H9 (cell line): ENCODE data around the gene PTN. TPM values are rescaled to one million over a fixed set of nuclear protein-coding genes. Genes with fewer than 3 reads are reported as not detected.

ENCODE experiments used
- DNase-seq: peaks from one replicate; pipeline ENCODE4 v3.0.0-alpha.2; 2017
- H2AFZ ChIP-seq: one replicate; pipeline ENCODE4 v1.6.1; 2013; ENCODE audit warnings: mild to moderate bottlenecking, low read length, control low read depth, moderate library complexity
- H2AK5ac ChIP-seq: 2 replicates; pipeline ENCODE4 v1.6.1; 2013; ENCODE audit warnings: low read length, control low read depth, mixed read lengths; ENCODE audit not compliant: insufficient read length
- H2BK120ac ChIP-seq: one replicate; pipeline ENCODE4 v1.6.1; 2013; ENCODE audit warnings: low read depth, mild to moderate bottlenecking, low read length, control low read depth, inconsistent platforms; ENCODE audit not compliant: poor library complexity, severe bottlenecking
- H2BK12ac ChIP-seq: 2 replicates; pipeline ENCODE4 v1.6.1; 2013; ENCODE audit warnings: low read length, control low read depth, mixed read lengths, low read depth; ENCODE audit not compliant: insufficient read length
- H2BK15ac ChIP-seq: 2 replicates; pipeline ENCODE4 v1.6.1; 2013; ENCODE audit warnings: low read depth, low read length, control low read depth
- H2BK20ac ChIP-seq: one replicate; pipeline ENCODE4 v1.6.1; 2013; ENCODE audit warnings: low read depth, mild to moderate bottlenecking, low read length, control low read depth, inconsistent platforms; ENCODE audit not compliant: poor library complexity, severe bottlenecking
- H2BK5ac ChIP-seq: 2 replicates; pipeline ENCODE4 v1.6.1; 2013; ENCODE audit warnings: low read length, control low read depth, mixed read lengths; ENCODE audit not compliant: insufficient read length
- H3K14ac ChIP-seq: 2 replicates; pipeline ENCODE4 v1.6.1; 2013; ENCODE audit warnings: low read length, control low read depth; ENCODE audit not compliant: insufficient read depth
- H3K18ac ChIP-seq: 2 replicates; pipeline ENCODE4 v1.6.1; 2013; ENCODE audit warnings: low read depth, mild to moderate bottlenecking, mixed read lengths, low read length, control low read depth; ENCODE audit not compliant: insufficient read length
- H3K23ac ChIP-seq: 2 replicates; pipeline ENCODE4 v1.6.1; 2013; ENCODE audit warnings: low read length, control low read depth, mixed read lengths, low read depth; ENCODE audit not compliant: insufficient read length
- H3K23me2 ChIP-seq: 2 replicates; pipeline ENCODE4 v1.6.1; 2013; ENCODE audit warnings: low read depth, mild to moderate bottlenecking, mixed read lengths, low read length, control low read depth; ENCODE audit not compliant: insufficient read length, poor library complexity, severe bottlenecking
- H3K27ac ChIP-seq: 2 replicates; pipeline ENCODE4 v1.5.1; 2013; ENCODE audit warnings: low read length, control low read depth, mixed read lengths, low read depth; ENCODE audit not compliant: insufficient read length
- H3K27me3 ChIP-seq: 2 replicates; pipeline ENCODE4 v1.6.1; 2013; ENCODE audit warnings: low read length, control low read depth, inconsistent platforms; ENCODE audit not compliant: insufficient read depth
- H3K4ac ChIP-seq: 2 replicates; pipeline ENCODE4 v1.6.1; 2013; ENCODE audit warnings: low read depth, mild to moderate bottlenecking, control low read depth, inconsistent platforms, low read length, moderate library complexity
- H3K4me1 ChIP-seq: 2 replicates; pipeline ENCODE4 v1.6.1; 2013; ENCODE audit warnings: low read length, control low read depth, inconsistent platforms; ENCODE audit not compliant: insufficient read depth
- H3K4me2 ChIP-seq: 2 replicates; pipeline ENCODE4 v1.6.1; 2013; ENCODE audit warnings: low read length, control low read depth, mixed read lengths; ENCODE audit not compliant: insufficient read length, insufficient read depth
- H3K56ac ChIP-seq: 2 replicates; pipeline ENCODE4 v1.6.1; 2013; ENCODE audit warnings: low read depth, mild to moderate bottlenecking, mixed read lengths, low read length, control low read depth; ENCODE audit not compliant: insufficient read length
- H3K79me1 ChIP-seq: 2 replicates; pipeline ENCODE4 v1.6.1; 2013; ENCODE audit warnings: low read depth, mild to moderate bottlenecking, moderate library complexity, low read length, control low read depth, inconsistent platforms; ENCODE audit not compliant: insufficient read depth, poor library complexity, severe bottlenecking
- H3K79me2 ChIP-seq: 2 replicates; pipeline ENCODE4 v1.6.1; 2013; ENCODE audit warnings: low read length, control low read depth, inconsistent platforms; ENCODE audit not compliant: insufficient read depth
- H3K9ac ChIP-seq: 2 replicates; pipeline ENCODE4 v1.6.1; 2013; ENCODE audit warnings: low read length, control low read depth, mixed read lengths; ENCODE audit not compliant: insufficient read length; ENCODE audit errors: extremely low read depth
- H3K9me3 ChIP-seq: one replicate; pipeline ENCODE4 v1.6.1; 2013; ENCODE audit warnings: low read depth, low read length, inconsistent platforms; ENCODE audit not compliant: control insufficient read depth
- H3T11ph ChIP-seq: one replicate; pipeline ENCODE4 v1.6.1; 2013; ENCODE audit warnings: mild to moderate bottlenecking, low read length, control low read depth, inconsistent platforms
- H4K20me1 ChIP-seq: one replicate; pipeline ENCODE4 v1.6.1; 2013; ENCODE audit not compliant: control insufficient read depth, insufficient read length, insufficient read depth
- H4K5ac ChIP-seq: 2 replicates; pipeline ENCODE4 v1.6.1; 2013; ENCODE audit warnings: low read depth, mild to moderate bottlenecking, mixed read lengths, low read length, control low read depth; ENCODE audit not compliant: insufficient read length
- H4K8ac ChIP-seq: replicated peaks from 2 replicates; pipeline ENCODE4 v1.6.1; 2013; ENCODE audit warnings: low read length, control low read depth, mixed read lengths, low read depth; ENCODE audit not compliant: insufficient read length
- H4K91ac ChIP-seq: 2 replicates; pipeline ENCODE4 v1.6.1; 2013; ENCODE audit warnings: low read depth, mild to moderate bottlenecking, moderate library complexity, mixed read lengths, low read length, control low read depth; ENCODE audit not compliant: insufficient read length
- H3K27ac Mint-ChIP-seq, 3 experiments: 2 replicates in 2 of 3; 3 replicates in 1 of 3; pipeline ENCODE4 v1.8.0; 2020 to 2021; ENCODE audit warnings: mixed read lengths in 3 of 3, mild to moderate bottlenecking in 1 of 3, moderate library complexity in 1 of 3
- H3K27me3 Mint-ChIP-seq: 2 replicates; pipeline ENCODE4 v1.8.0; 2021; ENCODE audit warnings: low read depth, mild to moderate bottlenecking, moderate library complexity, mixed read lengths
- H3K36me3 Mint-ChIP-seq, 3 experiments: 2 replicates in 2 of 3; 3 replicates in 1 of 3; pipeline ENCODE4 v1.8.0; 2020 to 2021; ENCODE audit warnings: low read depth in 3 of 3, mixed read lengths in 3 of 3; ENCODE audit not compliant: insufficient read depth in 1 of 3
- H3K4me1 Mint-ChIP-seq, 2 experiments: 2 replicates each; pipeline ENCODE4 v1.8.0; 2020; ENCODE audit warnings: mixed read lengths in 2 of 2
- H3K4me3 Mint-ChIP-seq, 2 experiments: 2 replicates in 1 of 2; 3 replicates in 1 of 2; pipeline ENCODE4 v1.8.0; 2020 to 2021; ENCODE audit warnings: mild to moderate bottlenecking in 2 of 2, mixed read lengths in 2 of 2, moderate library complexity in 1 of 2
- H3K9me3 Mint-ChIP-seq, 2 experiments: 2 replicates in 1 of 2; 3 replicates in 1 of 2; pipeline ENCODE4 v1.8.0; 2020; ENCODE audit warnings: mild to moderate bottlenecking in 2 of 2, mixed read lengths in 2 of 2, moderate library complexity in 1 of 2
- WGBS: extraction: QIAGEN DNeasy Blood & Tissue Kit; methylation state at CpG from one replicate; pipeline ENCODE4 v1.1.7; 2013; ENCODE audit warnings: missing lambda C conversion rate, low lambda C conversion rate, mixed read lengths; ENCODE audit not compliant: insufficient read length; ENCODE audit errors: extremely low coverage; 5-methylcytosine and 5-hydroxymethylcytosine counted together
- total RNA-seq: library from RNA; stranded (reverse); gene quantifications from 2 replicates; pipeline ENCODE4 v1.2.1, GENCODE V29; 2021
- TF ChIP-seq, protein P1 (sequence below): fragments of 200-600 bp; sonication (generic); conservative IDR thresholded peaks from 3 replicates; pipeline ENCODE4 v1.8.0; 2021; ENCODE audit warnings: antibody characterized with exemption, mild to moderate bottlenecking

PTN gene
- total RNA-seq, 1 experiment from 2014 or later = 16.5 TPM

DNA sequence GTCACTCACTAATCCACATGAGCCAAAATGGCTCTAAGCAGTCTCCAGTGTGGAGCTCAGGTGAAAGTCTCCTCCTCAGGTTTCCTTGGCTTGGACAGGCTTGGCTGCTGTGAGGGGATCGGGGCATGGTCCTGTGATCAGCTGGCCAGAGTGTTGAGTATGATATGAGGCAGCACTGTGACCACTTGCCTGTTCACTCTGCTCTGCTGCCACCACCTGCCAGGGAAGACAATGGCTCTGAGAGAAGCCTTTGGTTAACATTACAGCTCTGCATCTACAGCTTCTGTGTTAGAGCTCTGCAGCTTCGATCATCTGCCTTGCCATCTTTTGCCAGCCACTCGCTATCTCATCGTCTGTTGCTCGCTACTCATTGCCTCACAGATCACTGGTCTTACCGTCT lies 20.1 kb upstream of the PTN start:
- H3K23ac ChIP-seq = no peak overlapping the region

More for the DNA sequence above, 20.1 kb upstream of the PTN start:
- Histone ChIP-seq H4K20me1 (no peaks in the 10 kb centered on the region), H3K23me2 (no peaks in the 10 kb centered on the region), H3K56ac (no peak overlapping the region), H2AK5ac (no peak overlapping the region), H3K9ac (no peak overlapping the region), H3K27ac (no peak overlapping the region), H2BK20ac (no peak overlapping the region), H4K91ac (no peak overlapping the region), H3K9me3 (peaks cover 35% of the 10 kb centered on the region), H3K79me2 (no peaks in the 10 kb centered on the region), H2BK5ac (no peak overlapping the region), H3K4me1 (no peaks in the 10 kb centered on the region), H2BK12ac (no peak overlapping the region), H4K8ac (no peak overlapping the region), H3K79me1 (no peaks in the 10 kb centered on the region), H2BK120ac (no peak overlapping the region), H3K27me3 (no peaks in the 10 kb centered on the region), H3T11ph (no peak overlapping the region), H2AFZ (no peak overlapping the region), H3K4ac (no peak overlapping the region), H4K5ac (no peak overlapping the region), H3K14ac (no peak overlapping the region), H2BK15ac (no peak overlapping the region), H3K4me2 (no peak overlapping the region), H3K18ac (no peak overlapping the region)
- H3K27ac Mint-ChIP-seq = no peak overlapping the region
- no peak overlapping the region for H3K4me3 Mint-ChIP-seq
- peaks cover 32 to 73% (median 45%) of the 10 kb centered on the region in 3 experiments for H3K36me3 Mint-ChIP-seq
- H3K9me3 Mint-ChIP-seq = peaks cover 58 to 76% of the 10 kb centered on the region in 2 experiments
- H3K4me1 Mint-ChIP-seq = no peaks in the 10 kb centered on the region
- TF ChIP-seq, protein P1, sequence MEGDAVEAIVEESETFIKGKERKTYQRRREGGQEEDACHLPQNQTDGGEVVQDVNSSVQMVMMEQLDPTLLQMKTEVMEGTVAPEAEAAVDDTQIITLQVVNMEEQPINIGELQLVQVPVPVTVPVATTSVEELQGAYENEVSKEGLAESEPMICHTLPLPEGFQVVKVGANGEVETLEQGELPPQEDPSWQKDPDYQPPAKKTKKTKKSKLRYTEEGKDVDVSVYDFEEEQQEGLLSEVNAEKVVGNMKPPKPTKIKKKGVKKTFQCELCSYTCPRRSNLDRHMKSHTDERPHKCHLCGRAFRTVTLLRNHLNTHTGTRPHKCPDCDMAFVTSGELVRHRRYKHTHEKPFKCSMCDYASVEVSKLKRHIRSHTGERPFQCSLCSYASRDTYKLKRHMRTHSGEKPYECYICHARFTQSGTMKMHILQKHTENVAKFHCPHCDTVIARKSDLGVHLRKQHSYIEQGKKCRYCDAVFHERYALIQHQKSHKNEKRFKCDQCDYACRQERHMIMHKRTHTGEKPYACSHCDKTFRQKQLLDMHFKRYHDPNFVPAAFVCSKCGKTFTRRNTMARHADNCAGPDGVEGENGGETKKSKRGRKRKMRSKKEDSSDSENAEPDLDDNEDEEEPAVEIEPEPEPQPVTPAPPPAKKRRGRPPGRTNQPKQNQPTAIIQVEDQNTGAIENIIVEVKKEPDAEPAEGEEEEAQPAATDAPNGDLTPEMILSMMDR = no peak
- no peaks in the 10 kb centered on the region; the same call in 1 of the 2 replicates for H3K27me3 Mint-ChIP-seq
- WGBS = no CpG with 5 or more reads among the region's 6 CpGs
- DNase-seq = no peak
